Heart right ventricle (tissue), 16 donors: Measurements from ENCODE around the gene PGA5. TPM values are rescaled to one million over a fixed set of nuclear protein-coding genes. Genes with fewer than 3 reads are reported as not detected.
"Not testable (repeated sequence)": the region's sequence is repeated elsewhere in the genome, so short reads cannot be mapped to it uniquely, and the experiment has no call there.

Experiments
- ATAC-seq, 8 donors: fragments of 200-7000 bp; cut with Tn5 transposase; one replicate each; pipeline ENCODE4 v1.9.1; 2020; ENCODE audit warnings: mild to moderate bottlenecking in 8 of 8, moderate library complexity in 8 of 8, moderate number of reproducible peaks in 1 of 8
- DNase-seq, 2 donors: peaks; one replicate each; pipeline ENCODE4 v3.0.0-alpha.2; 2020
- H3K27ac ChIP-seq, 10 donors: fragments of 200-600 bp; sonication (generic) in 2 of 10; one replicate each; pipeline versions ENCODE4 v1.5.0 to v1.8.0; 2020 to 2022; ENCODE audit warnings: mild to moderate bottlenecking in 3 of 10
- H3K27me3 ChIP-seq, 7 donors: fragments of 200-600 bp; one replicate each; pipeline ENCODE4 v1.8.0; 2021 to 2022; ENCODE audit warnings: mild to moderate bottlenecking in 2 of 7
- H3K36me3 ChIP-seq, 9 donors: fragments of 200-600 bp; sonication (generic) in 1 of 9; one replicate each; pipeline versions ENCODE4 v1.5.0 to v1.8.0; 2020 to 2022; ENCODE audit warnings: mild to moderate bottlenecking in 2 of 9
- H3K4me1 ChIP-seq, 9 donors: fragments of 200-600 bp; sonication (generic) in 1 of 9; one replicate each; pipeline versions ENCODE4 v1.5.0 to v1.8.0; 2020 to 2022; ENCODE audit warnings: mild to moderate bottlenecking in 4 of 9
- H3K4me3 ChIP-seq, 10 donors: fragments of 200-600 bp; sonication (generic) in 2 of 10; one replicate each; pipeline versions ENCODE4 v1.5.0 to v1.8.0; 2020 to 2022; ENCODE audit warnings: mild to moderate bottlenecking in 7 of 10, moderate library complexity in 2 of 10
- H3K9me3 ChIP-seq, 11 donors: fragments of 200-600 bp in 10 of 11; sonication (generic) in 2 of 11; one replicate each; pipeline versions ENCODE4 v1.5.0 to v1.8.0; 2013 to 2022; ENCODE audit warnings: mild to moderate bottlenecking in 2 of 11, control low read depth in 1 of 11, moderate library complexity in 1 of 11
- WGBS, 2 donors: extraction: QIAGEN DNeasy Blood & Tissue Kit; methylation state at CpG; one replicate each; pipeline ENCODE4 v1.1.7; 2013; ENCODE audit warnings: inconsistent platforms in 1 of 2; 5-methylcytosine and 5-hydroxymethylcytosine counted together
- intact Hi-C, 10 donors: fragments of 100-400 bp; cut with DNase I; formaldehyde crosslinking; loops; one replicate each; pipeline versions ENCODE4 v1.11.1 to v1.14.2; 2022
- long read RNA-seq, 3 donors: library from polyadenylated mRNA; unstranded; transcript quantifications; one replicate each; pipeline ENCODE4 v2.0.0, GENCODE V29; 2020 to 2021
- polyA plus RNA-seq, 2 donors: library from polyadenylated mRNA; stranded (reverse); fragments of 200-250 nt; gene quantifications; one replicate each; pipeline ENCODE4 v1.2.3, GENCODE V29; 2013
- total RNA-seq, 10 donors: library from RNA; stranded (reverse); fragmentation: NEBNext Ultra II Directional in 3 of 10; extraction: Animal tissue kit (Norgen Biotek cat#: 25700) in 3 of 10; gene quantifications; one replicate each; pipeline versions ENCODE4 v1.2.1 to v1.2.4, GENCODE V29; 2021 to 2023
- TF ChIP-seq, protein P1 (sequence below), 9 donors: fragments of 200-600 bp; sonication (generic) in 2 of 9; IDR thresholded peaks; one replicate each; pipeline versions ENCODE4 v1.5.0 to v1.8.0; 2021 to 2022; ENCODE audit warnings: antibody characterized with exemption in 9 of 9, mild to moderate bottlenecking in 5 of 9, moderate library complexity in 1 of 9
- donor health status: Arrhythmogenic right ventricular cardiomyopathy.
- donor health status: ischemic (EF 13 %, LVEDD 7.1; RV severe dilation, severe dysfunction).
- donor health status: healthy with polysubstance abuse.
- donor health status: DM: no; HTN: yes; CAD: no.
- donor health status: DM: no; HTN: no; CAD: no.
- donor health status: ischemic (EF 25% LVEDD 6.9; RV normal size, moderate dysfunction).
- donor health status: ischemic (EF 25% LVEDD 5.7; RV mildly dilated, moderate dysfunction).
- donor health status: healthy.
- donor health status: DM: yes; HTN: yes; CAD: no.
- donor health status: Ischemic cardiomyopathy.
- donor health status: ischemic (EF 35%, LVEDD 5.7; RV mildly dilated, moderate dysfunction).
- donor health status: nonischemic (EF 11% LVEDD 7.7; RV severe dilation, severe dysfunction).
- donor health status: DM: yes; HTN: yes; CAD: no.
- donor health status: PGD.
- donor health status: ischemic (EF 29% LVEDD 5.4; RV normal size, mild dysfunction).
- donor health status: nonischemic (EF 23%, LVEDD 6.1; RV moderate dilation, normal function).

PGA5 gene
- total RNA-seq (under 1 TPM in 4 of 10 donors, not detected in 6; 0.30 to 0.93 (median 0.60) TPM), polyA plus RNA-seq (under 1 TPM; 0.14 to 0.66 TPM)
- long read RNA-seq, donor 1, result 0 reads
- long read RNA-seq, donor 2, result 0 reads
- long read RNA-seq, donor 3, result 0 reads

GRCh38 chr11:61240875-61241274 lies at the start of gene PGA5:
Gene PGA5 (plus strand): TSS chr11:61241175. CDS start chr11:61241227, 52 bp downstream.
- H3K27me3 ChIP-seq, DNase-seq, ATAC-seq, H3K36me3 ChIP-seq, H3K4me1 ChIP-seq, H3K4me3 ChIP-seq, intact Hi-C loops, H3K27ac ChIP-seq, H3K9me3 ChIP-seq: not testable (repeated sequence)
- WGBS, 2 donors, result no CpG with 5 or more reads among the region's 8 CpGs

- WGBS, 2 donors, result 17 to 19% methylated on average over 9 to 12 of the region's 12 CpGs
- H3K9me3 ChIP-seq, result peaks cover 0 to 6% (median 0%) of the 10 kb centered on the region in 11 donors
- TF ChIP-seq, protein P1, sequence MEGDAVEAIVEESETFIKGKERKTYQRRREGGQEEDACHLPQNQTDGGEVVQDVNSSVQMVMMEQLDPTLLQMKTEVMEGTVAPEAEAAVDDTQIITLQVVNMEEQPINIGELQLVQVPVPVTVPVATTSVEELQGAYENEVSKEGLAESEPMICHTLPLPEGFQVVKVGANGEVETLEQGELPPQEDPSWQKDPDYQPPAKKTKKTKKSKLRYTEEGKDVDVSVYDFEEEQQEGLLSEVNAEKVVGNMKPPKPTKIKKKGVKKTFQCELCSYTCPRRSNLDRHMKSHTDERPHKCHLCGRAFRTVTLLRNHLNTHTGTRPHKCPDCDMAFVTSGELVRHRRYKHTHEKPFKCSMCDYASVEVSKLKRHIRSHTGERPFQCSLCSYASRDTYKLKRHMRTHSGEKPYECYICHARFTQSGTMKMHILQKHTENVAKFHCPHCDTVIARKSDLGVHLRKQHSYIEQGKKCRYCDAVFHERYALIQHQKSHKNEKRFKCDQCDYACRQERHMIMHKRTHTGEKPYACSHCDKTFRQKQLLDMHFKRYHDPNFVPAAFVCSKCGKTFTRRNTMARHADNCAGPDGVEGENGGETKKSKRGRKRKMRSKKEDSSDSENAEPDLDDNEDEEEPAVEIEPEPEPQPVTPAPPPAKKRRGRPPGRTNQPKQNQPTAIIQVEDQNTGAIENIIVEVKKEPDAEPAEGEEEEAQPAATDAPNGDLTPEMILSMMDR (IDR thresholded peaks at IDR 0.05), result no peak
- H3K4me1 ChIP-seq, result no peaks in the 10 kb centered on the region
- H3K27ac ChIP-seq, result no peak overlapping the region
- intact Hi-C loops, result no loop called here
- H3K4me3 ChIP-seq, result no peak overlapping the region
- no peak for DNase-seq
- H3K36me3 ChIP-seq, result no peaks in the 10 kb centered on the region
- peaks cover 0 to 54% (median 7%) of the 10 kb centered on the region in 7 donors for H3K27me3 ChIP-seq
- peak in 2 of 8 donors; percentile 28 to 29 for ATAC-seq
Observed at GRCh38 chr11:61193596-61193995, 47.4 kb upstream of the PGA5 start.

GRCh38 chr11:61194169-61194671 lies 46.8 kb upstream of the PGA5 start:
- peaks cover 0 to 12% (median 0%) of the 10 kb centered on the region in 11 donors for H3K9me3 ChIP-seq
- no peaks in the 10 kb centered on the region for H3K36me3 ChIP-seq
- WGBS, 2 donors, result 58 to 61% methylated on average over 12 of the region's 12 CpGs
- TF ChIP-seq, protein P1 (IDR thresholded peaks at IDR 0.05), result no peak
- peaks cover 0 to 54% (median 7%) of the 10 kb centered on the region in 7 donors for H3K27me3 ChIP-seq
- DNase-seq (no peak), ATAC-seq (no peak)
- no peak overlapping the region for H3K4me3 ChIP-seq
- intact Hi-C loops, result no loop called here
- H3K4me1 ChIP-seq, result no peaks in the 10 kb centered on the region
- H3K27ac ChIP-seq, result no peak overlapping the region

DNA sequence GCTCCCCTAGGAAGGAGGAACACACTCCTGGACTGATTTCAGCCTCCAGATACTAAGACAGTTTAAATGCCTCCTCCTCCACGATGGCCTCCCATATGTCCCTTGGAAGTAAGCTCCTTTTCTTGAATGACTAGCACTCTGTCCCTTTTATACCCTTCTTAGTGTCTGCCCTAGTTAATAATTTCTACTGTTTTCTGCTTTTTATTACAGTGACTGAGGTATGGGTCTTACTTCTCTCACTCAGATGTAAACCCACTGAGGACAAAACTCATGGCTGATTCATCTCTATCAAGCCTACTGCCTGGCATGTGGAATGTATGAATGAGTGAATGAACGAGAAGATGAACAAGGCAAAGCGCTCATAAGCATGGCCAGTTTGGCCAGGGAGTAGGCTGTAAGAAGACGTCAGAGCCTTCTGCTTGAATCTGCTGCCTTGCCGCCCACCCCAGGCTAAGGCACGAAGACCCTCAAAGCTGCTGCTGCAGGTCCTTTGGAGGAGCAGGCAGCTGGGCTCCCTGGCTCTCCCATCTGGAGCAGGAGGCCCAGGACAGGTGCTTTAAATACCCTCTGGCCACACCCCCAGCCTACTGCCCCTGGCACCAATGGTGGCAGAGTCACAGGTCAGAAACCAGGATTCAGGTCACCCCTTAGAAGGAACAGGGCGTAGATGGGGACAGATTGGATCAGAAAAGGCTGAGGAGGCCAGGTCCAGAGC lies 45.8 kb upstream of the PGA5 start:
- DNase-seq (no peak), ATAC-seq (no peak)
- Histone ChIP-seq H3K36me3 (no peaks in the 10 kb centered on the region), H3K27me3 (peaks cover 0 to 45% (median 7%) of the 10 kb centered on the region in 7 donors), H3K27ac (no peak overlapping the region), H3K4me3 (no peak overlapping the region), H3K4me1 (no peaks in the 10 kb centered on the region), H3K9me3 (peaks cover 0 to 15% (median 0%) of the 10 kb centered on the region in 11 donors)
- TF ChIP-seq, protein P1 (IDR thresholded peaks at IDR 0.05), result no peak
- intact Hi-C loops, result no loop called here
- 77 to 83% methylated on average over 7 of the region's 7 CpGs for WGBS, 2 donors

DNA sequence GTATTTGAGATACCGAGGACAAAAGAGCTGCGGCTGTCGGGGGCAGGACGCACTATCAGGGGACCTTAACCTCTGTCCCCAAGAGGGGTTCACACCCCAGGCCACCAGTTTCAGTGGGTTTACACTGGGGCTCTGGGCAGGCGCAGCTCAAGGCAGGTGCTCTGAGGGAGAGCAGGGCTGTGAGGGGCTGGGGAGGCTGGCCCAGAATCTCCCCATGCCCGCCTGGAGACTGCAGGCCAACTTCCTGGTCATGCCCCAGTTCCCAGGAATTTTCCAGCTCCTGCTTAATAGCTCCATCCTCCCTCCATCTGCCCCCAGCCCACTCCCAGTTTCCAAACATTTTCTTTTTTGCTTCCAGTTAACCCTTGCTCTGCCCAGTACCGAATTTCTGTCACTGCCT lies 45.3 kb upstream of the PGA5 start:
- 67 to 84% methylated on average over 7 of the region's 7 CpGs for WGBS, 2 donors
- ATAC-seq (peak in 1 of 8 donors; percentile 17), DNase-seq (no peak)
- no peak overlapping the region for H3K4me3 ChIP-seq
- H3K9me3 ChIP-seq, result peaks cover 0 to 15% (median 0%) of the 10 kb centered on the region in 11 donors
- H3K36me3 ChIP-seq, result no peaks in the 10 kb centered on the region
- TF ChIP-seq, protein P1 (IDR thresholded peaks at IDR 0.05), result no peak
- no peak overlapping the region for H3K27ac ChIP-seq
- H3K27me3 ChIP-seq, result peaks cover 0 to 43% (median 7%) of the 10 kb centered on the region in 7 donors
- no peaks in the 10 kb centered on the region for H3K4me1 ChIP-seq
- intact Hi-C loops, result no loop called here
